ENCODE measurements around the gene UBE3B.

The UBE3B gene

GRCh38 chr12:109496306-109496705, 18.9 kb downstream of the UBE3B start:
- no peaks in the 10 kb centered on the region for H3K36me3 ChIP-seq (ENCODE audit: control insufficient read depth, insufficient read depth, low read length)
- H3K4me2 ChIP-seq (ENCODE audit: low read length): no peak overlapping the region

GRCh38 chr12:109497675-109498074, 20.2 kb downstream of the UBE3B start:
- H3K79me2 ChIP-seq: no peaks in the 10 kb centered on the region
- no peak overlapping the region for H2AFZ ChIP-seq
- no peak overlapping the region for H3K27ac ChIP-seq
- no peaks in the 10 kb centered on the region for H3K9me3 ChIP-seq (ENCODE audit: control insufficient read depth, low read length)
- H3K9ac ChIP-seq: no peak overlapping the region
- H3K4me2 ChIP-seq (ENCODE audit: low read length): no peak overlapping the region
- no peaks in the 10 kb centered on the region for H3K4me1 ChIP-seq
- H3K4me3 ChIP-seq (ENCODE audit: low read depth, low read length): no peak overlapping the region
- no peaks in the 10 kb centered on the region for H3K27me3 ChIP-seq (ENCODE audit: control insufficient read depth, insufficient read depth, low read length)
- no peak for TF ChIP-seq CTCF (IDR thresholded peaks at IDR 0.05)
- no peaks in the 10 kb centered on the region for H3K36me3 ChIP-seq (ENCODE audit: control insufficient read depth, insufficient read depth, low read length)

More at GRCh38 chr12:109496306-109496705, 18.9 kb downstream of the UBE3B start:
- TF ChIP-seq CTCF (IDR thresholded peaks at IDR 0.05): no peak
- no peaks in the 10 kb centered on the region for H3K9me3 ChIP-seq (ENCODE audit: control insufficient read depth, low read length)
- H3K4me1 ChIP-seq: no peaks in the 10 kb centered on the region
- H2AFZ ChIP-seq: no peak overlapping the region
- no peak overlapping the region for H3K27ac ChIP-seq
- H3K79me2 ChIP-seq: no peaks in the 10 kb centered on the region
- H3K4me3 ChIP-seq (ENCODE audit: low read depth, low read length): no peak overlapping the region
- no peaks in the 10 kb centered on the region for H3K27me3 ChIP-seq (ENCODE audit: control insufficient read depth, insufficient read depth, low read length)
- H3K9ac ChIP-seq: no peak overlapping the region

GRCh38 chr12:109500406-109501185, 23.2 kb downstream of the UBE3B start:
- Histone ChIP-seq H2AFZ (no peak overlapping the region), H3K4me1 (no peaks in the 10 kb centered on the region), H3K79me2 (no peaks in the 10 kb centered on the region), H3K9ac (no peak overlapping the region), H3K27me3 (ENCODE audit: control insufficient read depth, insufficient read depth, low read length) (no peaks in the 10 kb centered on the region), H3K4me2 (ENCODE audit: low read length) (no peak overlapping the region), H3K9me3 (ENCODE audit: control insufficient read depth, low read length) (no peaks in the 10 kb centered on the region), H3K4me3 (ENCODE audit: low read depth, low read length) (no peak overlapping the region), H3K36me3 (ENCODE audit: control insufficient read depth, insufficient read depth, low read length) (no peaks in the 10 kb centered on the region), H3K27ac (no peak overlapping the region)
- TF ChIP-seq CTCF (IDR thresholded peaks at IDR 0.05): no peak

GRCh38 chr12:109501299-109501698, 23.9 kb downstream of the UBE3B start:
- no peak for TF ChIP-seq CTCF (IDR thresholded peaks at IDR 0.05)
- Histone ChIP-seq H3K36me3 (ENCODE audit: control insufficient read depth, insufficient read depth, low read length) (no peaks in the 10 kb centered on the region), H3K4me3 (ENCODE audit: low read depth, low read length) (no peak overlapping the region), H3K9me3 (ENCODE audit: control insufficient read depth, low read length) (no peaks in the 10 kb centered on the region), H3K4me2 (ENCODE audit: low read length) (no peak overlapping the region), H3K9ac (no peak overlapping the region), H3K4me1 (no peaks in the 10 kb centered on the region), H3K27me3 (ENCODE audit: control insufficient read depth, insufficient read depth, low read length) (no peaks in the 10 kb centered on the region), H2AFZ (no peak overlapping the region), H3K79me2 (no peaks in the 10 kb centered on the region), H3K27ac (no peak overlapping the region)

GRCh38 chr12:109502332-109502731, 24.9 kb downstream of the UBE3B start:
- Histone ChIP-seq H3K27me3 (ENCODE audit: control insufficient read depth, insufficient read depth, low read length) (no peaks in the 10 kb centered on the region), H2AFZ (no peak overlapping the region), H3K4me2 (ENCODE audit: low read length) (no peak overlapping the region), H3K4me1 (no peaks in the 10 kb centered on the region), H3K36me3 (ENCODE audit: control insufficient read depth, insufficient read depth, low read length) (no peaks in the 10 kb centered on the region), H3K9me3 (ENCODE audit: control insufficient read depth, low read length) (no peaks in the 10 kb centered on the region), H3K9ac (no peak overlapping the region), H3K79me2 (no peaks in the 10 kb centered on the region), H3K27ac (no peak overlapping the region), H3K4me3 (ENCODE audit: low read depth, low read length) (no peak overlapping the region)
- TF ChIP-seq CTCF (IDR thresholded peaks at IDR 0.05): no peak
